PC-9 (cell line): Measurements from ENCODE around the gene PALD1. TPM values are rescaled to one million over a fixed set of nuclear protein-coding genes. Genes with fewer than 3 reads are reported as not detected.
A peak's percentile ranks its signal among the peaks of the same experiment; 100 is the strongest.

ENCODE experiments used
- BruUV-seq: library from RNA; stranded (reverse); fragments of 400-500 nt; replicated peaks from 2 replicates; lab custom pipeline; 2021; lab: Mats Ljungman, UMichigan
- CTCF ChIA-PET: fragments of 300-600 bp; sonication (Branson Sonifier 250); formaldehyde crosslinking; loops from one replicate; lab custom pipeline; 2022; ENCODE audit warnings: antibody characterized with exemption; lab: Charles Lee
- POLR2A ChIA-PET: fragments of 300-600 bp; sonication (Branson Sonifier 250); formaldehyde crosslinking; loops from one replicate; lab custom pipeline; 2022; ENCODE audit warnings: antibody characterized with exemption; ENCODE audit not compliant: unreplicated experiment; lab: Charles Lee
- DNase-seq, 2 experiments: peaks; one replicate each; pipeline versions ENCODE4 v3.0.0 to v3.0.0-alpha.2; 2015 to 2022; ENCODE audit warnings: mixed read lengths in 1 of 2
- H2AFZ ChIP-seq: fragments of 200-600 bp; sonication (generic); 2 replicates; pipeline ENCODE4 v1.8.1; 2017; ENCODE audit warnings: antibody characterized with exemption
- H3F3A ChIP-seq: fragments of 200-600 bp; sonication (generic); 2 replicates; pipeline ENCODE4 v1.8.1; 2017; ENCODE audit warnings: antibody characterized with exemption, mild to moderate bottlenecking, low read depth; ENCODE audit not compliant: insufficient read depth
- H3K27ac ChIP-seq: fragments of 200-600 bp; sonication (generic); 2 replicates; pipeline ENCODE4 v1.6.1; 2016; ENCODE audit warnings: mixed run types
- H3K27me3 ChIP-seq: fragments of 200-600 bp; sonication (generic); 2 replicates; pipeline ENCODE4 v1.6.1; 2016; ENCODE audit warnings: low read depth, mixed run types; ENCODE audit not compliant: insufficient read depth
- H3K36me3 ChIP-seq: fragments of 200-600 bp; sonication (generic); 2 replicates; pipeline ENCODE4 v1.6.1; 2016; ENCODE audit warnings: low read depth, mixed run types
- H3K4me1 ChIP-seq: fragments of 200-600 bp; sonication (generic); replicated peaks from 2 replicates; pipeline ENCODE4 v1.6.1; 2016; ENCODE audit warnings: mixed run types; ENCODE audit not compliant: insufficient read depth
- H3K4me2 ChIP-seq: fragments of 200-600 bp; sonication (generic); 2 replicates; pipeline ENCODE4 v1.6.1; 2017; ENCODE audit warnings: mixed run types
- H3K4me3 ChIP-seq: fragments of 200-600 bp; sonication (generic); 2 replicates; pipeline ENCODE4 v1.6.1; 2016; ENCODE audit warnings: mixed run types
- H3K79me2 ChIP-seq: fragments of 200-600 bp; sonication (generic); 2 replicates; pipeline ENCODE4 v1.6.1; 2017; ENCODE audit warnings: low read depth, mixed run types
- H3K9me2 ChIP-seq: fragments of 200-600 bp; sonication (generic); 2 replicates; pipeline ENCODE4 v1.8.1; 2017; ENCODE audit warnings: mild to moderate bottlenecking; ENCODE audit not compliant: insufficient read depth
- H3K9me3 ChIP-seq: fragments of 200-600 bp; sonication (generic); 2 replicates; pipeline ENCODE4 v1.8.1; 2016; ENCODE audit warnings: low read depth; ENCODE audit not compliant: insufficient read depth
- H4K20me1 ChIP-seq: fragments of 200-600 bp; sonication (generic); 2 replicates; pipeline ENCODE4 v1.8.1; 2017; ENCODE audit not compliant: insufficient read depth
- CTCF ChIP-seq: fragments of 200-600 bp; sonication (generic); conservative IDR thresholded peaks from 2 replicates; pipeline ENCODE4 v1.6.1; 2017; ENCODE audit warnings: mixed run types, antibody characterized with exemption, mild to moderate bottlenecking, moderate library complexity
- EZH2 ChIP-seq: fragments of 200-600 bp; sonication (generic); IDR thresholded peaks from 2 replicates; pipeline ENCODE4 v1.8.0; 2017; ENCODE audit warnings: antibody characterized with exemption, low read depth
- intact Hi-C: fragments of 100-400 bp; cut with micrococcal nuclease; formaldehyde crosslinking; loops from one replicate; pipeline ENCODE4 v1.10.0; 2022; ENCODE audit not compliant: unreplicated experiment
- total RNA-seq: library from RNA; stranded (reverse); gene quantifications from 2 replicates; pipeline ENCODE4 v1.2.3, GENCODE V29; 2021

PALD1 gene
- total RNA-seq, 1 experiment from 2014 or later, result 5.2 TPM

- TF ChIP-seq EZH2 (no peak), CTCF (no peak)
- no peaks in the 10 kb centered on the region for H4K20me1 ChIP-seq
- no peaks in the 10 kb centered on the region for H3K27me3 ChIP-seq
- no peak overlapping the region for H2AFZ ChIP-seq
- no peak overlapping the region for H3K27ac ChIP-seq
- H3K4me1 ChIP-seq, result peaks cover 35% of the 10 kb centered on the region
- peaks cover 32% of the 10 kb centered on the region for H3F3A ChIP-seq
- no peaks in the 10 kb centered on the region for H3K9me3 ChIP-seq
- BruUV-seq, result no TSS peak
- intact Hi-C loops, result loop anchor here (5.0 kb wide), 1 partner anchor 856 kb away; no protein-coding TSS in a partner anchor
- ChIA-PET CTCF (interaction anchor here (0.6 to 1.1 kb wide), 5 partner anchors 15 to 492 kb away, joined by 3 to 5 read pairs (median 3); no protein-coding TSS in a partner anchor), POLR2A (no interaction called here)
- H3K36me3 ChIP-seq, result no peaks in the 10 kb centered on the region
- H3K79me2 ChIP-seq, result no peaks in the 10 kb centered on the region
- peak overlapping the region; percentile 20; the same call in 1 of the 2 replicates for H3K4me2 ChIP-seq
- H3K9me2 ChIP-seq, result no peaks in the 10 kb centered on the region
- DNase-seq, result peak; percentile 69 to 72
- no peak overlapping the region for H3K4me3 ChIP-seq
These were observed 97.6 kb downstream of the PALD1 start for GRCh38 chr10:70575874-70576802.

GRCh38 chr10:70576803-70577517 lies 98.4 kb downstream of the PALD1 start:
- POLR2A ChIA-PET, result no interaction called here
- BruUV-seq, result no TSS peak
- TF ChIP-seq EZH2 (no peak), CTCF (no peak)
- Histone ChIP-seq H3K9me2 (no peaks in the 10 kb centered on the region), H3K9me3 (no peaks in the 10 kb centered on the region), H3K4me2 (peak overlapping the region; percentile 20; the same call in 1 of the 2 replicates), H3K27me3 (no peaks in the 10 kb centered on the region), H3K4me3 (no peak overlapping the region), H3K79me2 (no peaks in the 10 kb centered on the region), H3K4me1 (peaks cover 35% of the 10 kb centered on the region), H3F3A (peaks cover 30% of the 10 kb centered on the region), H3K27ac (no peak overlapping the region), H3K36me3 (no peaks in the 10 kb centered on the region), H2AFZ (no peak overlapping the region), H4K20me1 (no peaks in the 10 kb centered on the region)
- CTCF ChIA-PET, result interaction anchor here (1.0 kb wide), 1 partner anchor 16 kb away, joined by 3 read pairs; no protein-coding TSS in a partner anchor
- intact Hi-C loops, result loop anchor here (5.0 kb wide), 1 partner anchor 855 kb away; no protein-coding TSS in a partner anchor
- DNase-seq, result no peak

GRCh38 chr10:70578371-70578947 lies 99.9 kb downstream of the PALD1 start:
- no peaks in the 10 kb centered on the region for H3K27me3 ChIP-seq
- no peaks in the 10 kb centered on the region for H3K9me3 ChIP-seq
- peaks cover 25% of the 10 kb centered on the region for H3F3A ChIP-seq
- H3K79me2 ChIP-seq, result no peaks in the 10 kb centered on the region
- H3K27ac ChIP-seq, result peak overlapping the region; percentile 70
- peaks cover 35% of the 10 kb centered on the region for H3K4me1 ChIP-seq
- no peaks in the 10 kb centered on the region for H3K36me3 ChIP-seq
- no peaks in the 10 kb centered on the region for H4K20me1 ChIP-seq
- H2AFZ ChIP-seq, result no peak overlapping the region
- ChIA-PET POLR2A (interaction anchor here (0.6 kb wide), 1 partner anchor 68 kb away, joined by 4 read pairs; no protein-coding TSS in a partner anchor), CTCF (no interaction called here)
- H3K9me2 ChIP-seq, result no peaks in the 10 kb centered on the region
- peak; percentile 85 to 98 for DNase-seq
- intact Hi-C loops, result loop anchor here (1.0 to 5.0 kb wide), 2 partner anchors 95 to 854 kb away; no protein-coding TSS in a partner anchor
- TF ChIP-seq EZH2 (no peak), CTCF (no peak)
- H3K4me2 ChIP-seq, result peak overlapping the region; percentile 49
- H3K4me3 ChIP-seq, result peak overlapping the region; percentile 0; the same call in 1 of the 2 replicates
- no TSS peak for BruUV-seq
